Measurements from ENCODE around the gene FARS2. TPM values are rescaled to one million over a fixed set of nuclear protein-coding genes. Genes with fewer than 3 reads are reported as not detected.

Gene FARS2
- total RNA-seq, 2 experiments from 2014 or later = 15.7 to 18.5 TPM

DNA sequence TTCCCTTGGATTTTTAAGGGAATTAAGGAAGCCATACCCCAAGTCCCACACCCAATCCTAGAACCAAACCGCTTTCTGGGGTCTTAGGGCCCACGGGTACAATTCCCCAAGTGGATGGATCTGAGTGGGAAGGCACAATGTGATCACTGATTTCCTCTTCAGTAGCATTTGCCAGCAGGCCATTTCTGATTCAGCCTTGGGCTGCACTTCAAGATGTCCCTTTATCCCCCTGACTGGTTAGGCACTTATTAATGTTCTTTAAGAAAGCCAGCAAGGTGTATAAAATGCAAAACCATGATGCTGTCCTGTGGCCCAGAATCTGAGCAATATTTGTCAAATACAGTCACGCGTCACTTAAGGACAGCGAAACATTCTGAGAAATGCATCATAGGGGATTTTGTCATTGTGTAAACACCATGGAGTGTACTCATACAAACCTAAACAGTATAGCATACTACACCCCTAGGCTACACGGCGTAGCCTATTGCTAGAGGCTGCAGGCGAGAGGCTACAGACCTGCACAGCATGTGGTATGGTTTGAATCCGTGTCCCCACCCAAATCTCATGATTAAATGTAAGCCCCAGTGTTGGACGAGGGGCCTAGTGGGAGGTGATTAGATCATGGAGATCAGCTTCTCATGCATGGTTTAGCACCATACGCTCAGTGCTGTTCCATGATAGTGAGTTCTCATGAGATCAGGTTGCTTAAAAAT, 511.3 kb downstream of the FARS2 start:
- ChIA-PET CTCF (no interaction called here), POLR2A (no interaction called here)
- H3K4me1 Mint-ChIP-seq (ENCODE audit: low read depth) = no peaks in the 10 kb centered on the region
- ATAC-seq = no peak
- H3K4me3 Mint-ChIP-seq = no peak overlapping the region
- peaks cover 6% of the 10 kb centered on the region for H3K36me3 Mint-ChIP-seq (ENCODE audit: low read depth)
- peaks cover 7% of the 10 kb centered on the region for H3K9me3 Mint-ChIP-seq
- TF ChIP-seq, protein P1, sequence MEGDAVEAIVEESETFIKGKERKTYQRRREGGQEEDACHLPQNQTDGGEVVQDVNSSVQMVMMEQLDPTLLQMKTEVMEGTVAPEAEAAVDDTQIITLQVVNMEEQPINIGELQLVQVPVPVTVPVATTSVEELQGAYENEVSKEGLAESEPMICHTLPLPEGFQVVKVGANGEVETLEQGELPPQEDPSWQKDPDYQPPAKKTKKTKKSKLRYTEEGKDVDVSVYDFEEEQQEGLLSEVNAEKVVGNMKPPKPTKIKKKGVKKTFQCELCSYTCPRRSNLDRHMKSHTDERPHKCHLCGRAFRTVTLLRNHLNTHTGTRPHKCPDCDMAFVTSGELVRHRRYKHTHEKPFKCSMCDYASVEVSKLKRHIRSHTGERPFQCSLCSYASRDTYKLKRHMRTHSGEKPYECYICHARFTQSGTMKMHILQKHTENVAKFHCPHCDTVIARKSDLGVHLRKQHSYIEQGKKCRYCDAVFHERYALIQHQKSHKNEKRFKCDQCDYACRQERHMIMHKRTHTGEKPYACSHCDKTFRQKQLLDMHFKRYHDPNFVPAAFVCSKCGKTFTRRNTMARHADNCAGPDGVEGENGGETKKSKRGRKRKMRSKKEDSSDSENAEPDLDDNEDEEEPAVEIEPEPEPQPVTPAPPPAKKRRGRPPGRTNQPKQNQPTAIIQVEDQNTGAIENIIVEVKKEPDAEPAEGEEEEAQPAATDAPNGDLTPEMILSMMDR (IDR thresholded peaks at IDR 0.05) = no peak
- intact Hi-C loops (cut with micrococcal nuclease) = no loop called here
- no peaks in the 10 kb centered on the region for H3K27me3 Mint-ChIP-seq
- DNase-seq = no peak
- H3K27ac Mint-ChIP-seq = no peak overlapping the region

DNA sequence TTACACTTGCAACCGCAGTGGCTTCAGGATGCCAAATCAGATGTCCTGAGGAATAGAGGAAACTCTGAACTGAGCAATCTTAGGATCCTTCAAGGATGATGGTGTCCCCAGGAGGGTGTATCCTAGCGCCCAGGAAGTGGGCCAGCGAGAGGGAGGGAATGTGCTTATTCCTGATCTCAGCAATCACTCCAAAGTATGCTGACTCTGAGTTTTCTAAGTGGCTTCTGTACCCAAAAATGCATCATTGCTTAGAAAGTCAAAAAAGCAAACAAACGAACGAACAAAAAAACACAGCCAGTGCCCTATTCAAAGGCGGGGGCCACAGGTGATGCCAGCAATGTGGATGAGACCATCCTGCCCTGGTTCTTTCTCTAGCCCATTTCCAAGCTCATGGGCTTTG, 514.8 kb downstream of the FARS2 start:
- CTCF ChIA-PET = no interaction called here
- POLR2A ChIA-PET = no interaction called here
- Mint-ChIP-seq H3K27ac (no peak overlapping the region), H3K9me3 (no peaks in the 10 kb centered on the region), H3K4me1 (ENCODE audit: low read depth) (no peaks in the 10 kb centered on the region), H3K36me3 (ENCODE audit: low read depth) (no peaks in the 10 kb centered on the region), H3K27me3 (no peaks in the 10 kb centered on the region), H3K4me3 (no peak overlapping the region)
- TF ChIP-seq, protein P1 (IDR thresholded peaks at IDR 0.05) = no peak
- ATAC-seq = no peak
- intact Hi-C loops (cut with micrococcal nuclease) = no loop called here
- DNase-seq = no peak

DNA sequence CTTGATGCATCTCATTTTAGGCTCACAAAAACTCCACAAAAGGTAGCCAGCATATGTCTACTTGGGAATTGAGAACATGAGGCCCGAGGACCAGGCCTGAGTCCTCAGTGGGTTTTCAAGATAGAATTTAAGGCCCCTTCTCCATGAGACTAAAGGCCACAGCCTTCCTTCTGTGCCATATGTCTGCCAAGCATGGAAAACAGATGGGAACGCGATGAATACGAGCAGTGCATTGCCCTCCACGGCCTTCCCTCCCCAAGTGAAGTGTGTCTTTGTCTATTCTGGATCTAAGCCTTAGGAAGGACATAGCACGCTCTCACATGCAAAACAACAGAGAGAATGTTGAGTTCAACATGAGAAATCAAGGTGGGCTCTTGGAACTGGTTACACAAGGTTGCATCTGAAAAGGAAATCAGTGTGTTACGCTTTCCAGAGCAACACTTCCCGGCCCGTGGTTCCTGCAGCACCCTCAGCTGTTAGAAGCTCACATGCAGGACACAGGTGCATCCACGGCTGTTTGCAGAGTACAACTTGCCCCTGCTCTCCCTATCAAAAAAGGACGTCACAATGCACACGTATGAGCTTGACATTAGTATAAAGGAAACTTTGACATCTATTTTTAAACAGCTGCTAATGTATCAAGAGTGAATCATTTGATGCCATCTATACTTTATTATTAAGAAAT, 515.5 kb downstream of the FARS2 start:
- Mint-ChIP-seq H3K36me3 (ENCODE audit: low read depth) (no peaks in the 10 kb centered on the region), H3K27me3 (no peaks in the 10 kb centered on the region), H3K9me3 (no peaks in the 10 kb centered on the region), H3K27ac (no peak overlapping the region), H3K4me3 (no peak overlapping the region), H3K4me1 (ENCODE audit: low read depth) (no peaks in the 10 kb centered on the region)
- ChIA-PET POLR2A (interaction anchor here (0.6 kb wide), 1 partner anchor 816 kb away, joined by 3 read pairs; no protein-coding TSS in a partner anchor), CTCF (no interaction called here)
- DNase-seq (no peak), ATAC-seq (no peak)
- TF ChIP-seq, protein P1 (IDR thresholded peaks at IDR 0.05) = no peak
- intact Hi-C loops (cut with micrococcal nuclease) = no loop called here

DNA sequence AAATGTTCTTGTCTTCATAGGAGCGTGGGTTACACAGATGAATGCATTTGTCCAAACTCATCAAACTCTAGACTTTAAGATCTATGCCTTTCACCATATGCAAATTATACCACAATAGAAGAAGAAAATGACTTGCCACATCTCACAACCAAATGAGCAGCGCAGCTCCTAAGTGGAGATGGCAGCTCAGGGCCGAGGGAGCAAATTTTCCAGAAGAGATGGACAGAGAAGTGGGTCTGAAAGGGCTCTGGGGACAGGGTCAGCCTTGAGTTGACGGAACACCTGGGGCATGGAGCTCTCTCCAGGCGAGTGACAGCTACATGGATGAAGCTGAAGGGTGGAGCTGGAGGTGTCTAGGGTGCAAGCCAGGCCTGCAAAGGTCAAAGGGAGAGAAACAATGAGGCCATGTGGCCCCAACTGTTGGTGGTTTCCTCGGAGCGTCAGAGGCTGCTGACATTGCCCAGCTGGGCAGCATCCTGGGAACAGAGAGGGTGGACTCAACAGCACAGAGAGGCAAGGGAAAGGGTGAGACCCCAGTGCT, 517.1 kb downstream of the FARS2 start:
- H3K27ac Mint-ChIP-seq = no peak overlapping the region
- TF ChIP-seq, protein P1 (IDR thresholded peaks at IDR 0.05) = no peak
- intact Hi-C loops (cut with micrococcal nuclease) = no loop called here
- ATAC-seq = no peak
- H3K4me1 Mint-ChIP-seq (ENCODE audit: low read depth) = no peaks in the 10 kb centered on the region
- H3K9me3 Mint-ChIP-seq = no peaks in the 10 kb centered on the region
- ChIA-PET POLR2A (interaction anchor here (0.7 kb wide), 1 partner anchor 18 kb away, joined by 3 read pairs; no protein-coding TSS in a partner anchor), CTCF (no interaction called here)
- no peaks in the 10 kb centered on the region for H3K27me3 Mint-ChIP-seq
- H3K36me3 Mint-ChIP-seq (ENCODE audit: low read depth) = no peaks in the 10 kb centered on the region
- H3K4me3 Mint-ChIP-seq = no peak overlapping the region
- no peak for DNase-seq

DNA sequence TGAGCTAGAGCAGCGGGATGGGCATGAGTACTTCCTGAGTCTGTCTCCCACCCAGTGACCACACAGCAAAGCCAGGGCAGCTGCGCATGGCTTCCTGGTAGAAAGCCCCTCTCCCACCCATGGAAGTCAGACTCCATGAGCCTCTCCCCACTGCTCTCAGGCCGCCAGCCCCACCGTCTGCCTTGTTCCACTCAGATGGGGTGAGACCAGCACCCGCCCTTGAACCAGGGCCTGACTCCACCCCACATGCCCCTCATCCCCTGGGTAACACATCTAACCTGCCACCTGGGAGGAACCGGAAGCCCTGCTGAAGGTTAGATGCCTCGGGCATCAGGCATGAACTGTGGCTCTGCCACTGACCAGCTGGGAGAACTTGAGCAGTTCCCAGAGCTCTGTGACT, 517.6 kb downstream of the FARS2 start:
- Mint-ChIP-seq H3K4me3 (no peak overlapping the region), H3K27me3 (no peaks in the 10 kb centered on the region)
- no peak for ATAC-seq

More for the DNA sequence above, 517.6 kb downstream of the FARS2 start:
- Mint-ChIP-seq H3K4me1 (ENCODE audit: low read depth) (no peaks in the 10 kb centered on the region), H3K36me3 (ENCODE audit: low read depth) (no peaks in the 10 kb centered on the region), H3K9me3 (no peaks in the 10 kb centered on the region), H3K27ac (no peak overlapping the region)
- no peak for DNase-seq
- POLR2A ChIA-PET = interaction anchor here (0.6 kb wide), 1 partner anchor 14 kb away, joined by 3 read pairs; no protein-coding TSS in a partner anchor
- TF ChIP-seq, protein P1 (IDR thresholded peaks at IDR 0.05) = no peak
- CTCF ChIA-PET = no interaction called here
- intact Hi-C loops (cut with micrococcal nuclease) = no loop called here

Data from activated CD8-positive, alpha-beta T cell treated with anti-CD3 and anti-CD28 coated beads for 36 hours (primary cell).